ENCODE data around the gene POLR2C. TPM values are rescaled to one million over a fixed set of nuclear protein-coding genes. Genes with fewer than 3 reads are reported as not detected.

POLR2C gene
- total RNA-seq, 6 experiments from 2014 or later: 66.0 to 79.4 (median 71.3) TPM

GRCh38 chr16:57422026-57422944 is 40.2 kb upstream of the POLR2C start:
- Mint-ChIP-seq H3K4me1 (ENCODE audit: low read depth) (peaks cover 28% of the 10 kb centered on the region), H3K9me3 (no peaks in the 10 kb centered on the region), H3K4me3 (no peak overlapping the region; the same call in 1 of the 2 replicates), H3K27me3 (ENCODE audit: insufficient read depth) (peaks cover 2% of the 10 kb centered on the region), H3K27ac (peak overlapping the region; percentile 23; the same call in 1 of the 2 replicates), H3K36me3 (ENCODE audit: low read depth) (0 out of 2 replicates have a peak, but pooled peaks cover 4% of the 10 kb centered on the region)
- peak; percentile 41 for DNase-seq
- TF ChIP-seq, protein P1, sequence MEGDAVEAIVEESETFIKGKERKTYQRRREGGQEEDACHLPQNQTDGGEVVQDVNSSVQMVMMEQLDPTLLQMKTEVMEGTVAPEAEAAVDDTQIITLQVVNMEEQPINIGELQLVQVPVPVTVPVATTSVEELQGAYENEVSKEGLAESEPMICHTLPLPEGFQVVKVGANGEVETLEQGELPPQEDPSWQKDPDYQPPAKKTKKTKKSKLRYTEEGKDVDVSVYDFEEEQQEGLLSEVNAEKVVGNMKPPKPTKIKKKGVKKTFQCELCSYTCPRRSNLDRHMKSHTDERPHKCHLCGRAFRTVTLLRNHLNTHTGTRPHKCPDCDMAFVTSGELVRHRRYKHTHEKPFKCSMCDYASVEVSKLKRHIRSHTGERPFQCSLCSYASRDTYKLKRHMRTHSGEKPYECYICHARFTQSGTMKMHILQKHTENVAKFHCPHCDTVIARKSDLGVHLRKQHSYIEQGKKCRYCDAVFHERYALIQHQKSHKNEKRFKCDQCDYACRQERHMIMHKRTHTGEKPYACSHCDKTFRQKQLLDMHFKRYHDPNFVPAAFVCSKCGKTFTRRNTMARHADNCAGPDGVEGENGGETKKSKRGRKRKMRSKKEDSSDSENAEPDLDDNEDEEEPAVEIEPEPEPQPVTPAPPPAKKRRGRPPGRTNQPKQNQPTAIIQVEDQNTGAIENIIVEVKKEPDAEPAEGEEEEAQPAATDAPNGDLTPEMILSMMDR (IDR thresholded peaks at IDR 0.05): peak; percentile 87

- Mint-ChIP-seq H3K36me3 (ENCODE audit: low read depth) (0 out of 2 replicates have a peak, but pooled peaks cover 8% of the 10 kb centered on the region), H3K9me3 (no peaks in the 10 kb centered on the region), H3K27ac (no peak overlapping the region), H3K4me1 (ENCODE audit: low read depth) (peaks cover 20% of the 10 kb centered on the region), H3K27me3 (ENCODE audit: insufficient read depth) (peaks cover 2% of the 10 kb centered on the region), H3K4me3 (no peak overlapping the region)
- TF ChIP-seq, protein P1 (IDR thresholded peaks at IDR 0.05): no peak
- no peak for DNase-seq
These were observed 39.3 kb upstream of the POLR2C start for GRCh38 chr16:57423152-57423551.

GRCh38 chr16:57424583-57424982 is 37.9 kb upstream of the POLR2C start:
- Mint-ChIP-seq H3K36me3 (ENCODE audit: low read depth) (peaks cover 18% of the 10 kb centered on the region; the same call in 1 of the 2 replicates), H3K4me3 (no peak overlapping the region), H3K27ac (no peak overlapping the region), H3K9me3 (no peaks in the 10 kb centered on the region), H3K27me3 (ENCODE audit: insufficient read depth) (no peaks in the 10 kb centered on the region; the same call in 1 of the 2 replicates), H3K4me1 (ENCODE audit: low read depth) (peaks cover 10% of the 10 kb centered on the region)
- no peak for DNase-seq
- TF ChIP-seq, protein P1 (IDR thresholded peaks at IDR 0.05): no peak

DNA sequence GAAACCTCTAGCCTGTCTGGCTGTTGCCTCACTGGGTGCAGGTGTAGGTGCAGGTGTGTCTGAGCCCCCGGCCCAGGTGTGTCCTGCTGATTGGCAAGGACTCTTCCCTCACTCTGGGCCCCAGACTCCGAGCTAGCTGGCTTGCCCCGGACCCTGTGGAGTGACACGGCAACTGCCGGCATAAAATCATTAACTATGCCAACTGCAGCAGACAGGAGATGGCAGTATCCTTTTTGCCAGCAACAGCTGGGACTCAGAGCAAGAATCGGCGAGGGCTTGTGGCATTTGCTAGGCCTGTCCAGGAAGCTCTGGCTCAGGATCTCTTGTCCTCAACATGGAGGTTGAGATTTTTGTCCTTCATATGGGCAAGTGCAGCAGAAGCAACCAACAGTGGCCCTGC is 36.1 kb upstream of the POLR2C start:
- Mint-ChIP-seq H3K36me3 (ENCODE audit: low read depth) (peaks cover 31% of the 10 kb centered on the region), H3K4me1 (ENCODE audit: low read depth) (peaks cover 10% of the 10 kb centered on the region), H3K9me3 (no peaks in the 10 kb centered on the region), H3K27me3 (ENCODE audit: insufficient read depth) (no peaks in the 10 kb centered on the region), H3K4me3 (no peak overlapping the region), H3K27ac (no peak overlapping the region)
- no peak for DNase-seq
- TF ChIP-seq, protein P1 (IDR thresholded peaks at IDR 0.05): no peak

DNA sequence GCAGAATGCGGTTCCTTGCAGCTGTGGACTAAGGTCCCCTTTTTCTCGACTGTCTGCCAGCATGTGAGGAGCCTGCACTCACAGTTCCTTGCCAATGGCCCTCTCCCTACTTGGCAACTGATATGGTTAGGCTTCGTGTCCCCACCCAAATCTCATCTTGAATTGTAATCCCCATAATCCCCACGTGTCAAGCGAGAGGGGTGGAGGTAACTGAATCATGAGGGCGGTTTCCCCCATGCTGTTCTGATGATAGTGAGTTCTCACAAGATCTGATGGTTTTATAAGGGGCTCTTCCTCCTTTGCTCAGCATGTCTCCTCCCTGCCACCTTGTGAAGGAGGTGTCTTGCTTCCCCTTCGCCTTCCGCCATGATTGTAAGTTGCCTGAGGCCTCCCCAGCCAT is 35.2 kb upstream of the POLR2C start:
- Mint-ChIP-seq H3K4me1 (ENCODE audit: low read depth) (peaks cover 5% of the 10 kb centered on the region), H3K27me3 (ENCODE audit: insufficient read depth) (no peaks in the 10 kb centered on the region), H3K27ac (no peak overlapping the region), H3K36me3 (ENCODE audit: low read depth) (peaks cover 32% of the 10 kb centered on the region), H3K9me3 (no peaks in the 10 kb centered on the region), H3K4me3 (no peak overlapping the region)
- DNase-seq: no peak
- TF ChIP-seq, protein P1 (IDR thresholded peaks at IDR 0.05): no peak
